IMR-90 (cell line): ENCODE data around the gene LMNB1. TPM values are rescaled to one million over a fixed set of nuclear protein-coding genes. Genes with fewer than 3 reads are reported as not detected.

ENCODE experiments used
- ATAC-seq: fragments of 200-7000 bp; cut with Tn5 transposase; 2 replicates; pipeline ENCODE4 v1.9.1; 2020; ENCODE audit warnings: low read depth, mild to moderate bottlenecking, moderate library complexity
- BruUV-seq: library from RNA; stranded (reverse); fragments of 400-500 nt; replicated peaks from 2 replicates; lab custom pipeline; 2021; lab: Mats Ljungman, UMichigan
- CTCF ChIA-PET: fragments of 300-600 bp; formaldehyde crosslinking; extraction: SDS; loops from one replicate; lab custom pipeline; 2021; ENCODE audit warnings: antibody characterized with exemption; lab: Yijun Ruan, JAX
- POLR2A ChIA-PET: fragments of 300-600 bp; sonication (Branson Sonifier 250); formaldehyde crosslinking; loops from one replicate; lab custom pipeline; 2022; ENCODE audit warnings: antibody characterized with exemption; ENCODE audit not compliant: unreplicated experiment; lab: Charles Lee
- DNase-seq: peaks from one replicate; pipeline ENCODE4 v3.0.0; 2013
- H2AFZ ChIP-seq: replicated peaks from 2 replicates; pipeline ENCODE3; 2013; ENCODE audit warnings: low read length, mild to moderate bottlenecking; ENCODE audit not compliant: poor library complexity
- H2AK5ac ChIP-seq: 2 replicates; pipeline ENCODE4 v1.6.1; 2013; ENCODE audit warnings: low read depth, low read length, inconsistent platforms
- H2AK9ac ChIP-seq: replicated peaks from 2 replicates; pipeline ENCODE3; 2013; ENCODE audit warnings: mild to moderate bottlenecking, low read depth, low read length, moderate library complexity; ENCODE audit not compliant: poor library complexity
- H2BK120ac ChIP-seq: 2 replicates; pipeline ENCODE4 v1.6.1; 2013; ENCODE audit warnings: low read depth, low read length, inconsistent platforms
- H2BK15ac ChIP-seq: 3 replicates; pipeline ENCODE4 v1.6.1; 2013; ENCODE audit warnings: low read depth, low read length, inconsistent platforms
- H2BK20ac ChIP-seq: 2 replicates; pipeline ENCODE4 v1.6.1; 2013; ENCODE audit warnings: low read depth, mild to moderate bottlenecking, inconsistent platforms, low read length, moderate library complexity
- H2BK5ac ChIP-seq: 2 replicates; pipeline ENCODE4 v1.6.1; 2013; ENCODE audit warnings: mild to moderate bottlenecking, low read depth, low read length, inconsistent platforms; ENCODE audit not compliant: poor library complexity, severe bottlenecking
- H3K14ac ChIP-seq: replicated peaks from 2 replicates; pipeline ENCODE4 v1.6.1; 2013; ENCODE audit warnings: low read depth, low read length, inconsistent platforms
- H3K18ac ChIP-seq: 2 replicates; pipeline ENCODE4 v1.6.1; 2013; ENCODE audit warnings: low read depth, low read length, control low read depth
- H3K23ac ChIP-seq: 2 replicates; pipeline ENCODE4 v1.6.1; 2013; ENCODE audit warnings: low read depth, low read length, inconsistent platforms
- H3K27ac ChIP-seq: 2 replicates; pipeline ENCODE4 v1.5.1; 2013; ENCODE audit warnings: mild to moderate bottlenecking, control low read depth, low read length; ENCODE audit not compliant: insufficient read depth
- H3K27me3 ChIP-seq: 2 replicates; pipeline ENCODE4 v1.6.1; 2013; ENCODE audit warnings: low read length; ENCODE audit not compliant: control insufficient read depth, insufficient read depth
- H3K36me3 ChIP-seq: 2 replicates; pipeline ENCODE4 v1.6.1; 2013; ENCODE audit warnings: low read length, mixed read lengths; ENCODE audit not compliant: control insufficient read depth, insufficient read depth
- H3K4ac ChIP-seq: 2 replicates; pipeline ENCODE4 v1.6.1; 2013; ENCODE audit warnings: low read depth, low read length, inconsistent platforms
- H3K4me1 ChIP-seq: 2 replicates; pipeline ENCODE4 v1.6.1; 2013; ENCODE audit warnings: low read length, mixed read lengths; ENCODE audit not compliant: control insufficient read depth, insufficient read depth
- H3K4me2 ChIP-seq: 2 replicates; pipeline ENCODE4 v1.6.1; 2013; ENCODE audit warnings: low read depth, mild to moderate bottlenecking, control low read depth, low read length, moderate library complexity
- H3K4me3 ChIP-seq: 2 replicates; pipeline ENCODE4 v1.5.1; 2013; ENCODE audit warnings: low read depth, mild to moderate bottlenecking, control low read depth, low read length, moderate library complexity; ENCODE audit not compliant: insufficient read depth
- H3K56ac ChIP-seq: 2 replicates; pipeline ENCODE4 v1.6.1; 2013; ENCODE audit warnings: low read length, inconsistent platforms; ENCODE audit not compliant: insufficient read depth; ENCODE audit errors: extremely low read depth
- H3K79me1 ChIP-seq, 2 experiments: 2 replicates each; pipeline ENCODE4 v1.6.1; 2013; ENCODE audit warnings: low read length in 2 of 2, inconsistent platforms in 1 of 2, low read depth in 1 of 2
- H3K9ac ChIP-seq: 2 replicates; pipeline ENCODE4 v1.6.1; 2013; ENCODE audit warnings: low read depth, low read length, control low read depth
- H3K9me1 ChIP-seq: 2 replicates; pipeline ENCODE4 v1.6.1; 2013; ENCODE audit warnings: low read length, inconsistent platforms; ENCODE audit not compliant: insufficient read depth
- H3K9me3 ChIP-seq: 2 replicates; pipeline ENCODE4 v1.6.1; 2013; ENCODE audit warnings: low read length; ENCODE audit not compliant: control insufficient read depth, insufficient read depth
- H4K20me1 ChIP-seq: 2 replicates; pipeline ENCODE4 v1.6.1; 2013; ENCODE audit warnings: low read length, inconsistent platforms; ENCODE audit not compliant: insufficient read depth
- H4K5ac ChIP-seq: 2 replicates; pipeline ENCODE4 v1.6.1; 2013; ENCODE audit warnings: mild to moderate bottlenecking, low read depth, low read length, control low read depth
- H4K8ac ChIP-seq, 2 experiments: 2 replicates each; pipeline ENCODE4 v1.6.1; 2013; ENCODE audit warnings: low read depth in 2 of 2, low read length in 2 of 2, control low read depth in 1 of 2, inconsistent platforms in 1 of 2
- H4K91ac ChIP-seq: 2 replicates; pipeline ENCODE4 v1.6.1; 2013; ENCODE audit warnings: low read depth, low read length, inconsistent platforms; ENCODE audit not compliant: insufficient read depth
- BHLHE40 ChIP-seq: fragments of 150-350 bp; IDR thresholded peaks from 2 replicates; pipeline ENCODE4 v1.6.1; 2016; ENCODE audit warnings: mild to moderate bottlenecking, low read depth, low read length
- CEBPB ChIP-seq: IDR thresholded peaks from 2 replicates; pipeline ENCODE4 v1.6.1; 2012; ENCODE audit warnings: low read depth, low read length, improper control_type of control experiment
- CHD1 ChIP-seq: IDR thresholded peaks from 2 replicates; pipeline ENCODE4 v1.6.1; 2012; ENCODE audit warnings: low read depth, low read length, improper control_type of control experiment
- CTCF ChIP-seq: conservative IDR thresholded peaks from 2 replicates; pipeline ENCODE4 v1.5.1; 2012; ENCODE audit warnings: mild to moderate bottlenecking, low read depth, low read length, improper control_type of control experiment
- ELK1 ChIP-seq: fragments of 150-350 bp; IDR thresholded peaks from 2 replicates; pipeline ENCODE4 v1.6.1; 2016; ENCODE audit warnings: low read depth, mild to moderate bottlenecking, low read length, moderate library complexity, borderline replicate concordance
- FOS ChIP-seq: fragments of 150-350 bp; IDR thresholded peaks from 2 replicates; pipeline ENCODE4 v1.6.1; 2016; ENCODE audit warnings: low read depth, low read length
- MAFK ChIP-seq: IDR thresholded peaks from 2 replicates; pipeline ENCODE4 v1.6.1; 2012; ENCODE audit warnings: low read depth, low read length, improper control_type of control experiment
- MAZ ChIP-seq: IDR thresholded peaks from 2 replicates; pipeline ENCODE4 v1.6.1; 2012; ENCODE audit warnings: low read depth, mild to moderate bottlenecking, low read length, improper control_type of control experiment, moderate library complexity, borderline replicate concordance
- MXI1 ChIP-seq: IDR thresholded peaks from 2 replicates; pipeline ENCODE4 v1.6.1; 2012; ENCODE audit warnings: low read depth, mild to moderate bottlenecking, low read length, moderate library complexity, borderline replicate concordance
- NFE2L2 ChIP-seq: fragments of 150-350 bp; IDR thresholded peaks from 2 replicates; pipeline ENCODE4 v1.6.1; 2016; ENCODE audit warnings: low read depth, mild to moderate bottlenecking, low read length
- POLR2A ChIP-seq: IDR thresholded peaks from 2 replicates; pipeline ENCODE4 v1.6.1; 2012; ENCODE audit warnings: mild to moderate bottlenecking, low read depth, low read length
- RAD21 ChIP-seq: IDR thresholded peaks from 2 replicates; pipeline ENCODE4 v1.6.1; 2012; ENCODE audit warnings: low read length, improper control_type of control experiment
- RCOR1 ChIP-seq: IDR thresholded peaks from 2 replicates; pipeline ENCODE4 v1.6.1; 2012; ENCODE audit warnings: mild to moderate bottlenecking, low read length, improper control_type of control experiment; ENCODE audit not compliant: insufficient replicate concordance
- RFX5 ChIP-seq: IDR thresholded peaks from 2 replicates; pipeline ENCODE4 v1.8.0; 2012; ENCODE audit warnings: low read depth, mild to moderate bottlenecking, low read length, moderate library complexity
- SMC3 ChIP-seq: fragments of 150-350 bp; IDR thresholded peaks from 2 replicates; pipeline ENCODE4 v1.6.1; 2016; ENCODE audit warnings: low read depth, mild to moderate bottlenecking, antibody characterized with exemption, low read length, moderate library complexity
- USF2 ChIP-seq: fragments of 150-350 bp; IDR thresholded peaks from 2 replicates; pipeline ENCODE4 v1.6.1; 2017; ENCODE audit warnings: mild to moderate bottlenecking, antibody characterized with exemption, low read length, low read depth
- WGBS, 2 experiments: methylation state at CpG; one replicate each; pipeline versions ENCODE4 v1.1.5 to v1.1.7; 2013; ENCODE audit warnings: missing lambda C conversion rate in 2 of 2; ENCODE audit not compliant: insufficient read length in 1 of 2; ENCODE audit errors: extremely low coverage in 2 of 2; 5-methylcytosine and 5-hydroxymethylcytosine counted together
- dilution Hi-C: fragments of 300-500 bp; cut with HindIII; formaldehyde crosslinking; loops from one replicate; pipeline ENCODE4 v1.14.3; 2018; ENCODE audit warnings: low sequenced_read_pairs; ENCODE audit not compliant: unreplicated experiment
- in situ Hi-C: fragments of 300-500 bp; cut with MboI; formaldehyde crosslinking; loops from 3 replicates; pipeline ENCODE4 v1.14.3; 2019; ENCODE audit warnings: low sequenced_read_pairs, inconsistent platforms, mixed read lengths
- intact Hi-C: fragments of 100-400 bp; cut with micrococcal nuclease; formaldehyde crosslinking; loops from 2 replicates; pipeline ENCODE4 v1.10.0; 2022
- polyA plus RNA-seq, 3 experiments: library from polyadenylated mRNA; depleted of rRNA; stranded (reverse); fragments of >200 nt; gene quantifications; 2 replicates each; pipeline ENCODE4 v1.2.3, GENCODE V29; 2012; ENCODE audit warnings: low replicate concordance in 1 of 3
- total RNA-seq: library from RNA; depleted of rRNA; stranded (reverse); fragments of >200 nt; gene quantifications from 2 replicates; pipeline ENCODE4 v1.2.3, GENCODE V29; 2012

LMNB1 gene
- total and polyA plus RNA-seq, 2 of the 4 experiments (the other 2 are of a cell fraction), result 36.0 to 53.6 TPM

- peaks cover 2% of the 10 kb centered on the region; the same call in 1 of the 2 replicates for H3K4me1 ChIP-seq
- no peak overlapping the region for H3K27ac ChIP-seq
- H3K9ac ChIP-seq, result no peak overlapping the region
- no peak overlapping the region for H3K23ac ChIP-seq
- no peak overlapping the region for H2BK5ac ChIP-seq
- H3K79me1 ChIP-seq, result no peaks in the 10 kb centered on the region
- ATAC-seq, result no peak
- 0 out of 2 replicates have a peak, but pooled peaks cover 8% of the 10 kb centered on the region for H3K9me1 ChIP-seq
- no peak overlapping the region for H3K4ac ChIP-seq
- H3K9me3 ChIP-seq, result no peaks in the 10 kb centered on the region
- no peak overlapping the region for H3K56ac ChIP-seq
- ChIA-PET CTCF (no interaction called here), POLR2A (no interaction called here)
- H2AK5ac ChIP-seq, result no peak overlapping the region
- no peak overlapping the region for H3K4me2 ChIP-seq
- H3K4me3 ChIP-seq, result no peak overlapping the region
- H2AFZ ChIP-seq, result peak overlapping the region; percentile 55
- H2AK9ac ChIP-seq, result no peak overlapping the region
- no peak overlapping the region for H4K8ac ChIP-seq
- WGBS, 2 experiments, result 95% methylated on average over 11 of the region's 22 CpGs; no CpG with 5 or more reads in 1 of the 2 experiments
- no peak overlapping the region for H2BK120ac ChIP-seq
- no peak overlapping the region for H4K91ac ChIP-seq
- H2BK20ac ChIP-seq, result no peak overlapping the region
- DNase-seq, result no peak
- H3K14ac ChIP-seq, result no peak overlapping the region
- no peak for TF ChIP-seq RAD21
- TF ChIP-seq RFX5, result no peak
- TF ChIP-seq MXI1, result no peak
- no peak for TF ChIP-seq CHD1
- TF ChIP-seq ELK1, result no peak
- no peak for TF ChIP-seq NFE2L2
- TF ChIP-seq FOS, result no peak
- TF ChIP-seq MAFK, result no peak
- no peak for TF ChIP-seq RCOR1
- no peak for TF ChIP-seq CTCF
- TF ChIP-seq MAZ, result no peak
- TF ChIP-seq CEBPB, result no peak
- no peak for TF ChIP-seq BHLHE40
- no peak for TF ChIP-seq SMC3
- TF ChIP-seq POLR2A, result no peak
- no peak for TF ChIP-seq USF2
- dilution Hi-C loops, result no loop called here
- no peaks in the 10 kb centered on the region for H3K36me3 ChIP-seq
- H4K20me1 ChIP-seq, result no peaks in the 10 kb centered on the region
- no peaks in the 10 kb centered on the region for H3K27me3 ChIP-seq
- H2BK15ac ChIP-seq, result no peak overlapping the region
- no TSS peak for BruUV-seq
- intact Hi-C loops, result loop anchor here (10.0 kb wide), 1 partner anchor 521 kb away; no protein-coding TSS in a partner anchor
- H3K18ac ChIP-seq, result no peak overlapping the region
- H4K5ac ChIP-seq, result no peak overlapping the region
- in situ Hi-C loops, result no loop called here
Observed at GRCh38 chr5:126864042-126864688, 87.2 kb downstream of the LMNB1 start.
